HCT116 (cell line): ENCODE results near the gene ANKZF1. TPM values are rescaled to one million over a fixed set of nuclear protein-coding genes. Genes with fewer than 3 reads are reported as not detected.

ENCODE experiments used
- ATAC-seq: fragments of 200-7000 bp; cut with Tn5 transposase; 2 replicates; pipeline ENCODE4 v1.9.1; 2020; ENCODE audit warnings: mild to moderate bottlenecking, moderate library complexity
- BruUV-seq: library from RNA; stranded (reverse); fragments of 400-500 nt; replicated peaks from 2 replicates; lab custom pipeline; 2021; lab: Mats Ljungman, UMichigan
- CTCF ChIA-PET: fragments of 300-600 bp; sonication (Branson Sonifier 250); formaldehyde crosslinking; loops from one replicate; lab custom pipeline; 2021; ENCODE audit warnings: antibody characterized with exemption; lab: Charles Lee
- POLR2A ChIA-PET: fragments of 300-600, 350-600 bp; sonication (Branson Sonifier 250); formaldehyde crosslinking; loops from one replicate; lab custom pipeline; 2021; ENCODE audit warnings: antibody characterized with exemption; lab: Charles Lee
- RAD21 ChIA-PET, 2 experiments: fragments of 300-600 bp; sonication (Branson Sonifier 250); formaldehyde crosslinking; loops; one replicate each; lab custom pipeline; 2023; ENCODE audit warnings: low total read pairs in 2 of 2; ENCODE audit not compliant: uncharacterized antibody in 2 of 2, unreplicated experiment in 2 of 2, low non-redundant PET in 1 of 2; lab: Charles Lee
- DNase-seq: peaks from one replicate; pipeline ENCODE4 v3.0.0-alpha.2; 2010; ENCODE audit warnings: low read depth, low spot score
- H2AFZ ChIP-seq: fragments of 200-600 bp; shearing (Covaris generic), sonication (generic); 2 replicates; pipeline ENCODE4 v1.6.1; 2017; ENCODE audit warnings: low read depth, mixed run types, mixed read lengths, antibody characterized with exemption, low read length; ENCODE audit not compliant: poor library complexity, severe bottlenecking
- H3K27ac ChIP-seq: 2 replicates; pipeline ENCODE4 v1.5.1; 2012; ENCODE audit warnings: low read depth, low read length
- H3K27me3 ChIP-seq: fragments of 200-600 bp; sonication (generic); 2 replicates; pipeline ENCODE4 v1.6.1; 2016; ENCODE audit warnings: mixed run types, low read length, mixed read lengths; ENCODE audit not compliant: insufficient read depth
- H3K36me3 ChIP-seq, 2 experiments: fragments of 200-500 bp in 1 of 2; fragments of 200-600 bp in 1 of 2; sonication (Bioruptor generic) in 1 of 2; sonication (generic) in 1 of 2; 2 replicates each; pipeline versions ENCODE4 v1.5.1 to v1.6.1; 2014 to 2016; ENCODE audit warnings: low read length in 2 of 2, inconsistent platforms in 1 of 2, mixed read lengths in 1 of 2, mixed run types in 1 of 2; ENCODE audit not compliant: insufficient read depth in 2 of 2, control insufficient read depth in 1 of 2
- H3K4me1 ChIP-seq, 2 experiments: fragments of 200-600 bp in 1 of 2; sonication (generic) in 1 of 2; 2 replicates each; pipeline versions ENCODE4 v1.5.1 to v1.6.1; 2012 to 2017; ENCODE audit warnings: low read length in 2 of 2, inconsistent platforms in 1 of 2, mild to moderate bottlenecking in 1 of 2, mixed read lengths in 1 of 2, mixed run types in 1 of 2, moderate library complexity in 1 of 2; ENCODE audit not compliant: insufficient read depth in 2 of 2, control insufficient read depth in 1 of 2
- H3K4me2 ChIP-seq: fragments of 200-600 bp; sonication (generic); 2 replicates; pipeline ENCODE4 v1.6.1; 2017; ENCODE audit warnings: mixed run types, low read length, mixed read lengths
- H3K4me3 ChIP-seq, 2 experiments: fragments of 200-600 bp in 1 of 2; sonication (generic) in 1 of 2; replicated peaks in 1 of 2; 2 replicates each; pipeline ENCODE4 v1.5.1; 2011 to 2016; ENCODE audit warnings: low read length in 2 of 2, control low read depth in 1 of 2, low read depth in 1 of 2, mild to moderate bottlenecking in 1 of 2, mixed read lengths in 1 of 2, mixed run types in 1 of 2
- H3K79me2 ChIP-seq: fragments of 200-600 bp; sonication (generic); 2 replicates; pipeline ENCODE4 v1.6.1; 2017; ENCODE audit warnings: mild to moderate bottlenecking, mixed run types, low read length, moderate library complexity, mixed read lengths; ENCODE audit not compliant: insufficient read depth
- H3K9ac ChIP-seq: fragments of 200-600 bp; sonication (generic); 2 replicates; pipeline ENCODE4 v1.6.1; 2016; ENCODE audit warnings: low read length, mixed read lengths
- H3K9me2 ChIP-seq: fragments of 200-600 bp; sonication (generic), shearing (Covaris generic); 2 replicates; pipeline ENCODE4 v1.6.1; 2017; ENCODE audit warnings: mixed run types, mild to moderate bottlenecking, moderate library complexity; ENCODE audit not compliant: insufficient read depth
- H3K9me3 ChIP-seq, 2 experiments: fragments of 200-500 bp in 1 of 2; fragments of 200-600 bp in 1 of 2; sonication (Bioruptor generic) in 1 of 2; sonication (generic) in 1 of 2; 2 replicates each; pipeline ENCODE4 v1.6.1; 2014 to 2017; ENCODE audit warnings: low read length in 2 of 2, mixed read lengths in 2 of 2, inconsistent platforms in 1 of 2, low read depth in 1 of 2, mild to moderate bottlenecking in 1 of 2, mixed run types in 1 of 2, moderate library complexity in 1 of 2; ENCODE audit not compliant: control insufficient read depth in 1 of 2, insufficient read depth in 1 of 2
- H4K20me1 ChIP-seq: fragments of 200-600 bp; sonication (generic), shearing (Covaris generic); 2 replicates; pipeline ENCODE4 v1.6.1; 2017; ENCODE audit warnings: mixed run types, mild to moderate bottlenecking, moderate library complexity; ENCODE audit not compliant: insufficient read depth
- ATF3 ChIP-seq: IDR thresholded peaks from 2 replicates; pipeline ENCODE4 v1.6.1; 2012
- CBX3 ChIP-seq: IDR thresholded peaks from 2 replicates; pipeline ENCODE4 v1.6.1; 2012; ENCODE audit warnings: low read depth
- CEBPB ChIP-seq: IDR thresholded peaks from 2 replicates; pipeline ENCODE4 v1.6.1; 2012; ENCODE audit warnings: low read depth
- CTCF ChIP-seq, 3 experiments: fragments of 200-600 bp in 1 of 3; sonication (generic) in 1 of 3; IDR thresholded peaks in 2 of 3; conservative IDR thresholded peaks in 1 of 3; 2 replicates each; pipeline ENCODE4 v1.5.1; 2012 to 2017; ENCODE audit warnings: low read depth in 2 of 3, low read length in 2 of 3, antibody characterized with exemption in 1 of 3, borderline replicate concordance in 1 of 3, control low read depth in 1 of 3, mild to moderate bottlenecking in 1 of 3, mixed read lengths in 1 of 3, mixed run types in 1 of 3, moderate library complexity in 1 of 3; ENCODE audit not compliant: insufficient read depth in 1 of 3
- EGR1 ChIP-seq: IDR thresholded peaks from 2 replicates; pipeline ENCODE4 v1.6.1; 2012; ENCODE audit warnings: low read depth
- ELF1 ChIP-seq: IDR thresholded peaks from 2 replicates; pipeline ENCODE4 v1.6.1; 2012; ENCODE audit warnings: low read depth, borderline replicate concordance
- EZH2 ChIP-seq: fragments of 200-600 bp; sonication (generic); IDR thresholded peaks from 2 replicates; pipeline ENCODE4 v1.6.1; 2017; ENCODE audit warnings: antibody characterized with exemption, mixed run types
- EZH2phosphoT487 ChIP-seq: fragments of 200-600 bp; IDR thresholded peaks from 2 replicates; pipeline ENCODE4 v1.6.1; 2018; ENCODE audit warnings: antibody characterized with exemption, borderline replicate concordance
- FOSL1 ChIP-seq: IDR thresholded peaks from 2 replicates; pipeline ENCODE4 v1.6.1; 2012; ENCODE audit warnings: low read depth
- JUND ChIP-seq: IDR thresholded peaks from 2 replicates; pipeline ENCODE4 v1.6.1; 2012
- MAX ChIP-seq: IDR thresholded peaks from 2 replicates; pipeline ENCODE4 v1.6.1; 2012
- POLR2A ChIP-seq: IDR thresholded peaks from 2 replicates; pipeline ENCODE4 v1.7.0; 2011; ENCODE audit warnings: borderline replicate concordance; ENCODE audit not compliant: insufficient read depth, insufficient read length; ENCODE audit errors: extremely low read depth
- POLR2AphosphoS5 ChIP-seq: IDR thresholded peaks from 2 replicates; pipeline ENCODE4 v1.6.1; 2011; ENCODE audit warnings: mild to moderate bottlenecking, low read depth, low read length, moderate library complexity
- RAD21 ChIP-seq: IDR thresholded peaks from 2 replicates; pipeline ENCODE4 v1.6.1; 2012; ENCODE audit warnings: low read depth, mild to moderate bottlenecking
- SP1 ChIP-seq: IDR thresholded peaks from 2 replicates; pipeline ENCODE4 v1.6.1; 2012; ENCODE audit warnings: low read depth
- SRF ChIP-seq: IDR thresholded peaks from 2 replicates; pipeline ENCODE4 v1.6.1; 2012; ENCODE audit warnings: low read depth
- ZFX ChIP-seq: fragments of 450-650 bp; IDR thresholded peaks from 2 replicates; pipeline ENCODE4 v1.6.1; 2017
- ZNF274 ChIP-seq: fragments of 200-500 bp; sonication (Bioruptor generic); IDR thresholded peaks from 2 replicates; pipeline ENCODE4 v1.6.1; 2014; ENCODE audit warnings: mild to moderate bottlenecking, low read depth, low read length, inconsistent platforms
- intact Hi-C: fragments of 100-400 bp; cut with micrococcal nuclease; formaldehyde crosslinking; loops from 2 replicates; pipeline ENCODE4 v1.10.0; 2022
- total RNA-seq: library from RNA; stranded (reverse); gene quantifications from one replicate; pipeline ENCODE4 v1.2.1, GENCODE V29; 2021; ENCODE audit not compliant: unreplicated experiment

The ANKZF1 gene
- total RNA-seq, 1 experiment from 2014 or later, result 64.7 TPM

GRCh38 chr2:219209236-219210195 is 20.1 kb upstream of the ANKZF1 start:
- RAD21 ChIA-PET, result no interaction called here
- no peaks in the 10 kb centered on the region for H4K20me1 ChIP-seq
- ATAC-seq, result no peak
- BruUV-seq, result no TSS peak
- H3K9me3 ChIP-seq, result peaks cover 0 to 7% of the 10 kb centered on the region in 2 experiments; a peak in 2 of 4 replicates
- no peak overlapping the region for H3K9ac ChIP-seq
- H3K79me2 ChIP-seq, result no peaks in the 10 kb centered on the region
- no peak overlapping the region for H2AFZ ChIP-seq
- H3K27ac ChIP-seq, result no peak overlapping the region
- no peaks in the 10 kb centered on the region for H3K9me2 ChIP-seq
- peaks cover 10 to 23% of the 10 kb centered on the region in 2 experiments; a peak in 3 of 4 replicates for H3K36me3 ChIP-seq
- CTCF ChIA-PET, result no interaction called here
- DNase-seq, result no peak
- intact Hi-C loops, result loop anchor here (2.0 kb wide), 2 partner anchors 39 to 49 kb away; partner anchors contain the start of genes NHEJ1 and SLC23A3
- H3K4me1 ChIP-seq, result peaks cover 11 to 17% of the 10 kb centered on the region in 2 experiments
- POLR2A ChIA-PET, result no interaction called here
- H3K4me3 ChIP-seq, result no peak overlapping the region
- no peaks in the 10 kb centered on the region for H3K27me3 ChIP-seq
- no peak overlapping the region for H3K4me2 ChIP-seq
- TF ChIP-seq EZH2 (no peak), SRF (no peak), ZFX (no peak)

- Histone ChIP-seq H3K4me1 (peaks cover 11 to 17% of the 10 kb centered on the region in 2 experiments), H4K20me1 (no peaks in the 10 kb centered on the region), H3K36me3 (peaks cover 10 to 23% of the 10 kb centered on the region in 2 experiments; a peak in 3 of 4 replicates), H3K4me3 (no peak overlapping the region), H3K79me2 (no peaks in the 10 kb centered on the region), H3K27ac (no peak overlapping the region), H2AFZ (no peak overlapping the region), H3K27me3 (no peaks in the 10 kb centered on the region), H3K9me2 (no peaks in the 10 kb centered on the region), H3K4me2 (no peak overlapping the region), H3K9ac (no peak overlapping the region), H3K9me3 (no peaks in the 10 kb centered on the region)
- ChIA-PET RAD21 (no interaction called here), POLR2A (no interaction called here), CTCF (interaction anchor here (1.4 to 1.7 kb wide), 2 partner anchors 39 to 181 kb away, joined by 4 to 10 read pairs; no protein-coding TSS in a partner anchor)
- DNase-seq (no peak), ATAC-seq (no peak)
- no TSS peak for BruUV-seq
- intact Hi-C loops, result loop anchor here (2.0 kb wide), 2 partner anchors 40 to 50 kb away; partner anchors contain the start of genes NHEJ1 and SLC23A3
- TF ChIP-seq FOSL1 (no peak), EGR1 (no peak), SP1 (no peak), RAD21 (no peak), JUND (no peak), CTCF (IDR thresholded peaks at IDR 0.05 in 2 of 3, conservative IDR thresholded peaks at IDR 0.05 in 1 of 3; ENCODE audit: borderline replicate concordance in 1 of 3, insufficient read depth in 1 of 3, low read depth in 2 of 3, low read length in 2 of 3) (no peak), MAX (no peak), ZNF274 (no peak), CEBPB (no peak), CBX3 (no peak), POLR2A (no peak), ELF1 (no peak), EZH2phosphoT487 (no peak), EZH2 (no peak), POLR2AphosphoS5 (no peak), ATF3 (no peak), ZFX (no peak)
Measured at GRCh38 chr2:219210196-219210885, 19.3 kb upstream of the ANKZF1 start.
